ENCODE measurements around the gene ALKBH4.
"Not testable (repeated sequence)": the region's sequence is repeated elsewhere in the genome, so short reads cannot be mapped to it uniquely, and the experiment has no call there.

- TF ChIP-seq CTCF (IDR thresholded peaks at IDR 0.05; ENCODE audit: extremely low read depth in 1 of 2, insufficient read depth in 1 of 2, low read depth in 1 of 2, low read length in 2 of 2) = peak; percentile 16 to 34
- TF ChIP-seq POLR2A (IDR thresholded peaks at IDR 0.05; ENCODE audit: low read depth, low read length); MYC (IDR thresholded peaks at IDR 0.05; ENCODE audit: low read depth, low read length); MAX (IDR thresholded peaks at IDR 0.05; ENCODE audit: insufficient read depth, insufficient read length); EZH2 (IDR thresholded peaks at IDR 0.05; ENCODE audit: borderline replicate concordance, low read depth, low read length, severe bottlenecking); POLR2AphosphoS5 (IDR thresholded peaks at IDR 0.05; ENCODE audit: insufficient read depth, low read depth, low read length); JUN (IDR thresholded peaks at IDR 0.05; ENCODE audit: borderline replicate concordance, insufficient read depth, insufficient read length, low read depth); FOS (IDR thresholded peaks at IDR 0.05; ENCODE audit: borderline replicate concordance, insufficient read depth, low read length); GATA2 (IDR thresholded peaks at IDR 0.05; ENCODE audit: insufficient read depth, insufficient read length, low read depth, low read length): not testable (repeated sequence)
Observed at GRCh38 chr7:102479982-102480637, 15.4 kb upstream of the ALKBH4 start.

Data from endothelial cell of umbilical vein (primary cell).